Measurements from ENCODE around the gene RBM14.
"Not testable (repeated sequence)": the region's sequence is repeated elsewhere in the genome, so short reads cannot be mapped to it uniquely, and the experiment has no call there.

The RBM14 gene

GRCh38 chr11:66595245-66595904, 21.1 kb upstream of the RBM14 start:
- no peak for DNase-seq (ENCODE audit: low spot score)

DNA sequence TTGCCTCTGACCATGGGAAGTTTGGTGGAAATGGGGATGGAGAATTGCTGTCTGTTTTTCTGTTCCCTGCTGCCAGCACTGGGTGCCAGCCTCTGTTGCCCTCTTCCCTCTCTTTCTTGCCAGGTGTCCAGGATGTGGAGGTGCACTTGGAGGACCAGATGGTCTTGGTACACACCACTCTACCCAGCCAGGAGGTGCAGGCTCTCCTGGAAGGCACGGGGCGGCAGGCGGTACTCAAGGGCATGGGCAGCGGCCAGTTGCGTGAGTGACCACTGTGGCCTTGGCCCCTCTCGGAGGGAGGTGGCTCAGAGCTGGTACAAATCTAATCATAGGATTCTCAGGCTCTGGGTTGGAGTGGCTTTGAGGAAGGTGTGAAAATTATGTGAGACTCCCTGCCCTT, 17.4 kb upstream of the RBM14 start:
- no peak for DNase-seq (ENCODE audit: low spot score)

- DNase-seq (ENCODE audit: low spot score), result no peak
These were observed 16.2 kb upstream of the RBM14 start for GRCh38 chr11:66600219-66600618.

GRCh38 chr11:66600631-66601233, 15.7 kb upstream of the RBM14 start:
- no peak for DNase-seq (ENCODE audit: low spot score)

- no peak for DNase-seq (ENCODE audit: low spot score)
These were observed 13.4 kb upstream of the RBM14 start for GRCh38 chr11:66603072-66603471.

- no peak for DNase-seq (ENCODE audit: low spot score)
These were observed 12.3 kb upstream of the RBM14 start for GRCh38 chr11:66604155-66604554.

DNA sequence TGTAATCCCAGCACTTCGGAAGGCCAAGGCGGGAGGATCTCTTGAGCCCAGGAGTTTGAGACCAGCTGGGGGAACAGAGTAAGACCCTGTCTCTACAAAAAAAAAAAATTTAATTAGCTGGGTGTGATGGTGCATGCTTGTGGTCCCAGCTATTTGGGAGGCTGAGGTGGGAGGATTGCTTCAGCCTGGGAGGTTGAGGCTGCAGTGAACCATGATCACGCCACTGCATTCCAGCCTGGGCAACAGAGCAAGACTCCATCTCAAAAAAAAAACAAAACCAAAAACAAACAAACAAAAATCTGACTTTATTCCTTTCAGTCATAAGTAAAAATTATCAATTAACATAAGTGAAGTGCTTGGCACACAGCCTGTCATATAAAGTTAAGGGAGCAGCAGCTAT, 9.8 kb upstream of the RBM14 start:
- DNase-seq (ENCODE audit: low spot score), result not testable (repeated sequence)

GRCh38 chr11:66607126-66607834, 9.2 kb upstream of the RBM14 start:
- no peak for DNase-seq (ENCODE audit: low spot score)

- no peak for DNase-seq (ENCODE audit: low spot score)
These were observed 6.5 kb upstream of the RBM14 start for GRCh38 chr11:66609721-66610617.

- DNase-seq (ENCODE audit: low spot score), result no peak
These were observed 4.0 kb upstream of the RBM14 start for GRCh38 chr11:66612458-66612857.

- no peak for DNase-seq (ENCODE audit: low spot score)
These were observed 2.4 kb upstream of the RBM14 start for GRCh38 chr11:66614073-66614472.

DNA sequence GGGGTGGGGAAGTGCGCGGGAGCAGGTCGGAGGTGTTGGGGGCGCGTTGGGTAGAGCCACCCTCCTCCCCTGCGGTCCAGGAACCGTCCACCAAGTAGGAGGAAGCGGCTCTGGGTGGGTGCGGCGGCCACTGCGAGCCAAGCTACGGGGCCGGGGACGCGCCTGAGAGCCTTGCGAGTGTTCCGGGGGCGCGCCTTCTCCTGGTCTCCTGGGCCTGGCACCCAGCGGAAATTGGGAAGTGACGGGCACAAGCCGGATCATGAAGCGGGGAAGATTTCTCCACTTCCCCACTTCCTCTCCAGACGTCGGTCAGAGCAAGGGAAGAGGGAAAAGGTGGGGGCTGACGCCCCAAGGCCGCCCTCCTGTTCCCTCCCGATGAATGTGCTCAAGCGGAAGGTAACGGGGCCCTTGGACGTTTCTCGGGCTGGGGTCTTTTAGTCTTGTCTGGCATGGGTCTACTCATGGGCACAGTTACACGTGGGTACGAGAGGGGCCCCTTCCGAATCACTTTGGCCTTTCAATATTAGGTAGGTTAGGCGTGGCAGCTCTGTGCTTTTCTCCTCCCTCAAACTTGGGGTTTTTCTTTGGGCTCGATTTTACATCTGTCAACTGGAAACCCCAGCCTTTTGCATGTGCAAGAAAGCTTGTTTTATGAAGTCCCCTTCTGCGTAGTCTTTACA, 865 bp downstream of the RBM14 start:
- DNase-seq (ENCODE audit: low spot score), result peak; percentile 43

DNA sequence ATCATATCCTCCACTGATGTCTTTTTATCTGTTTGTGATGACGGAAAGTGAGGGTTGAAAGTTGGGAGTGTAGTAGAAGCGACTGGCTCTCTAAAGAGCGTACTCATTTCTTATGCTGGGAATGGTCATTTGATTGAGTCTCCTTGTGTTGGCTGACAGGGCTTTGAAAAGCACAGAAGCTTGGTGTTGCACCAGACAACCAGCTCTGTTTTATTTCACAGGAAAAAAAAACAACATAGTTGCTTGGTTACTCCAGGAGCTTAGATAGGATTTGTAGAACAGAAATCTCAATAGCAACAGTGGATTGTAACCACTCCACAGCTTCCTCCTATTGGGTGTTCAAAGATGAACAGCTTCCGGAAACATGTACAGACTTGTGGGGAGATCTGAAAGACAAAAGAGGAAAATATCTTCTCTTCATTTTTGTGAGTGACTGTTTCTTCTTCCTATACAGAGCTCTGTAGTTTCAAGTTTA, 2.7 kb downstream of the RBM14 start:
- peak; percentile 80 for DNase-seq (ENCODE audit: low spot score)

- no peak for DNase-seq (ENCODE audit: low spot score)
These were observed 8.0 kb downstream of the RBM14 start for GRCh38 chr11:66624450-66624849.

DNA sequence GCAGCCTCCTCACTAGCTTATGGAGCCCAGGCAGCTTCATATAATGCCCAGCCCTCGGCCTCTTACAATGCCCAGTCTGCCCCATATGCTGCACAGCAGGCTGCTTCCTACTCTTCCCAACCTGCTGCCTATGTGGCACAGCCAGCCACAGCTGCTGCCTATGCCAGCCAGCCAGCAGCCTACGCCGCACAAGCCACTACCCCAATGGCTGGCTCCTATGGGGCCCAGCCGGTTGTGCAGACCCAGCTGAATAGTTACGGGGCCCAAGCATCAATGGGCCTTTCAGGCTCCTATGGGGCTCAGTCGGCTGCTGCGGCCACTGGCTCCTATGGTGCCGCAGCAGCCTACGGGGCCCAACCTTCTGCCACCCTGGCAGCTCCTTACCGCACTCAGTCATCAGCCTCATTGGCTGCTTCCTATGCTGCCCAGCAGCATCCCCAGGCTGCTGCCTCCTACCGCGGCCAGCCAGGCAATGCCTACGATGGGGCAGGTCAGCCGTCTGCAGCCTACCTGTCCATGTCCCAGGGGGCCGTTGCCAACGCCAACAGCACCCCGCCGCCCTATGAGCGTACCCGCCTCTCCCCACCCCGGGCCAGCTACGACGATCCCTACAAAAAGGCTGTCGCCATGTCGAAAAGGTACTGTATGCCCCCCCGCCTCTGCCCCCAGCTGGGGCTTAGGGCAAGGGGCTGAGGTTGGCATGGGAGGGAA, 8.8 kb downstream of the RBM14 start:
- DNase-seq (ENCODE audit: low spot score), result no peak

- no peak for DNase-seq (ENCODE audit: low spot score)
These were observed 9.3 kb downstream of the RBM14 start for GRCh38 chr11:66625752-66626149.

GRCh38 chr11:66626382-66626781, 10.0 kb downstream of the RBM14 start:
- no peak for DNase-seq (ENCODE audit: low spot score)

DNA sequence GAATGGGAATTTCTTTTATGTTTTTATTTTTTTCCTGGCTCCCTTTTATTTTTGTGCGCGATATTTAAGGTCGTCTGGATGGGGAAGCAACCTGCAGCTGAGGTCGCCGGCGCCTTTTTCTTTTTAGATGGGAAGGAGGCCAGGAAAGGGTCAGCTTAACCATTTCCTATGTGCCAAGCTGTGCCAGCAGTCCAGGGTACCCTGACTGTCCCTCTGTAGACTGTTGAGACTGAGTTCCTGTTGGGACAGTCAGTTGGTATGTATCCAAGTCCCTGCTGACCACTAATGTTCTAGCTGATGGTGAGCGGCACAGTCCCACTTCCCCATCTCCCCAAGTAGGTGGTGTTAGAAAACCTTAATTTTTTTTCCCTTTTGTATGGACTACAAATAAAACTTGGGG, 10.5 kb downstream of the RBM14 start:
- DNase-seq (ENCODE audit: low spot score), result no peak

DNA sequence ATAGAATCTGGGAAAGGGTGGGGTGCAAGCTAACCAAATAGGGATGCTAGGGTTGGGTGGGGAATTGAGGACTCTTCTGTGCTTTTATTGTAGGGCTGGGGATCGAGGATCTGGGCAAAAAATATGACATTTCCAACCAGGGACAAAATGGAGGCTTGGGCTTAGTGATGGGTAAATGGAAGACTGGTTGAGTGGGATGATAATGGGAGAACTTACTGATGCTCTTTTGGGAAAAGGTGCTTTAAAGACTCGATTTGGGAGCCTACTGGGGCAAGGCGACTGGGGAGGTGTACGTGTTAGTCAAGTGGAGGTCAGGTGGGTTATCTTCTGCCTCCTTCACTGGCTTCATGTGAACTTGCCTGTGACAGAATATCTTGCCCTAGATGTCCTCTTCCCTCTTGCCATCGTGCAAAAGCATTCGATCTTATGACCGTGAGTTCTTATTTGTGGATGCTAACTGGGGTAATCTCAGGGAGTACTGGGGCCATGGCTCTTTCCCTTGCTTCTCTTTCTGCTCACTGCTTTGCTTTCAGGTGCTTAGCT, 11.7 kb downstream of the RBM14 start:
- DNase-seq (ENCODE audit: low spot score), result no peak

GRCh38 chr11:66629356-66629755, 12.9 kb downstream of the RBM14 start:
- DNase-seq (ENCODE audit: low spot score), result no peak

- DNase-seq (ENCODE audit: low spot score), result no peak
These were observed 15.5 kb downstream of the RBM14 start for GRCh38 chr11:66631883-66632282.
